Lower lobe of right lung (tissue), 2 donors: ENCODE data around the gene PCCA. TPM values are rescaled to one million over a fixed set of nuclear protein-coding genes. Genes with fewer than 3 reads are reported as not detected.

Experiments
- ATAC-seq, 2 donors: fragments of 200-7000 bp; cut with Tn5 transposase; one replicate each; pipeline ENCODE4 v1.9.1; 2020 to 2022; ENCODE audit warnings: mild to moderate bottlenecking in 2 of 2, moderate library complexity in 2 of 2
- DNase-seq: peaks from one replicate; pipeline ENCODE4 v3.0.0-alpha.2; 2020
- H3K27ac ChIP-seq: fragments of 200-600 bp; one replicate; pipeline ENCODE4 v1.8.0; 2022
- H3K27me3 ChIP-seq: fragments of 200-600 bp; one replicate; pipeline ENCODE4 v1.8.0; 2022; ENCODE audit warnings: low read depth
- H3K36me3 ChIP-seq: fragments of 200-600 bp; one replicate; pipeline ENCODE4 v1.8.0; 2022; ENCODE audit warnings: mild to moderate bottlenecking
- H3K4me1 ChIP-seq: fragments of 200-600 bp; one replicate; pipeline ENCODE4 v1.8.0; 2022
- H3K4me3 ChIP-seq: fragments of 200-600 bp; one replicate; pipeline ENCODE4 v1.8.0; 2022; ENCODE audit warnings: mild to moderate bottlenecking
- H3K9me3 ChIP-seq: fragments of 200-600 bp; one replicate; pipeline ENCODE4 v1.8.0; 2022
- intact Hi-C: fragments of 100-400 bp; cut with DNase I; formaldehyde crosslinking; loops from one replicate; pipeline ENCODE4 v1.11.0; 2022
- total RNA-seq: library from RNA; stranded (reverse); fragmentation: NEBNext Ultra II Directional; extraction: Animal tissue kit (Norgen Biotek cat#: 25700); gene quantifications from one replicate; pipeline ENCODE4 v1.2.1, GENCODE V29; 2021
- TF ChIP-seq, protein P1 (sequence below): fragments of 200-600 bp; IDR thresholded peaks from one replicate; pipeline ENCODE4 v1.8.0; 2022; ENCODE audit warnings: antibody characterized with exemption, mild to moderate bottlenecking
- donor health status: DM: no; HTN: yes; CAD: no; lungs with severe emphysema.

PCCA gene
- total RNA-seq, 1 donor from 2014 or later: 37.8 TPM

DNA sequence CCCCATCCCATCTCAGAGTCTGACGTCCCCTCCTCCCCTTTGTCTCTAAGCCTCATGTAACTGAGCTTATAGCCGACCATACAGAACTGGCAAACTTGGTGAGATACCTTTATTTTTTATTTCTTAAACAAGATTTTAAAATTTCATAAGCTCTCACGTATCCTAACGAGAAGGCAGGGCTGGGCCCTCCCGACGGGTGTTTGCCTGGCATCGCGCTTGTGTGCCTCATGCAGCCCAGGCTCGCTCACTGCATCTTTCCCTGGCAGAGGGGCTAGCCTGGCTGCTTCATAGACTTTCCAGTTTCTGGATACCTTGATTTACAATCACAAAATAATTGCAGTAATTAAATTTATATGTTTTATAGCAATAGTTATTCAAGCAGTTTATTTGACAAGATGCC lies 430.7 kb downstream of the PCCA start:
- ATAC-seq (no peak), DNase-seq (no peak)
- TF ChIP-seq, protein P1, sequence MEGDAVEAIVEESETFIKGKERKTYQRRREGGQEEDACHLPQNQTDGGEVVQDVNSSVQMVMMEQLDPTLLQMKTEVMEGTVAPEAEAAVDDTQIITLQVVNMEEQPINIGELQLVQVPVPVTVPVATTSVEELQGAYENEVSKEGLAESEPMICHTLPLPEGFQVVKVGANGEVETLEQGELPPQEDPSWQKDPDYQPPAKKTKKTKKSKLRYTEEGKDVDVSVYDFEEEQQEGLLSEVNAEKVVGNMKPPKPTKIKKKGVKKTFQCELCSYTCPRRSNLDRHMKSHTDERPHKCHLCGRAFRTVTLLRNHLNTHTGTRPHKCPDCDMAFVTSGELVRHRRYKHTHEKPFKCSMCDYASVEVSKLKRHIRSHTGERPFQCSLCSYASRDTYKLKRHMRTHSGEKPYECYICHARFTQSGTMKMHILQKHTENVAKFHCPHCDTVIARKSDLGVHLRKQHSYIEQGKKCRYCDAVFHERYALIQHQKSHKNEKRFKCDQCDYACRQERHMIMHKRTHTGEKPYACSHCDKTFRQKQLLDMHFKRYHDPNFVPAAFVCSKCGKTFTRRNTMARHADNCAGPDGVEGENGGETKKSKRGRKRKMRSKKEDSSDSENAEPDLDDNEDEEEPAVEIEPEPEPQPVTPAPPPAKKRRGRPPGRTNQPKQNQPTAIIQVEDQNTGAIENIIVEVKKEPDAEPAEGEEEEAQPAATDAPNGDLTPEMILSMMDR: no peak
- Histone ChIP-seq H3K9me3 (no peaks in the 10 kb centered on the region), H3K27ac (no peak overlapping the region), H3K4me3 (no peak overlapping the region), H3K4me1 (peaks cover under 1% of the 10 kb centered on the region), H3K27me3 (no peaks in the 10 kb centered on the region), H3K36me3 (peaks cover 18% of the 10 kb centered on the region)
- intact Hi-C loops: loop anchor here (10.0 kb wide), 1 partner anchor 865 kb away; no protein-coding TSS in a partner anchor

DNA sequence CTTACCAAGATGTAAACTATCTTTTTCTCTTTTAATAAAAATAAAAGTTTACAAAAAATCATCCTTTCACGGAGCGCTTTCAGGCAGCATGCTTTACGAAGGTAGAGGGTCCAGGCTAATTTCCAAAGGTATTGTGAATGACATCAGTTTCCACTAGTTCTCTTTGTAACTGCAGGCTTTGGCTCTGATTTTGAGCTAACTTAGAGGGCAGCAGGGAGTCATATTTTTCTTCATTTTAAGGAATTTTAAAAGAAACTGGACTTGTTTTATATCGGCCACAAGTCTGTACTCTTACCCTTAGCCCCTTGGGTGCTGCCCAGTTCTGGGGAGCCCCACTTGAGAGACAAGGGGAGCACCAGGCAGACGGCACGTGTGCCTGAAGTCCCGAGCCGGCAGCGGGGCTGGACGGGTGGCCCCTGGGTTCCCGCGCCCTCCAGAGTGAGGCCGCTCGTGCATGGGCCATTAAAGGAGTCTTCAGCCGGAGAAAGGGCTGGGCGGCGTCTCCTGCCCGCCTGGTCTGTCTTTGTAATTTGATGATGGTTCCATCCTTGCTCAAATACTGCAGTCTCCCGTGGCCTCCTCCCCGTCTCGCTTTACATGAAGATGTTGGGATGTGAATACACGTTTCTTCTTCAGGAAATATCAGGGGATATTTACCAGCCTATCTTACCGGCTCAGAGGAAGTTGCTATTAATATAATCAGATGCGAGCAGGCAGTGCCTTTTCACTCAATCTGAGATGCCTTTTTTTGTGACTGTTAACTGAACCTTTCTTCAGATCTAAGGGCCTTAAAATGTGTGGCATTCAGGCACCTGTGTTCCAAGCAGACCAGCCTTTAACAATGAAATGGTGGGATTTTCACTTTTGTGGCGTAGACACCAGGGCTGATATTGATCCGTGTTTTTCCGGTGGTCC lies 432.3 kb downstream of the PCCA start:
- intact Hi-C loops: no loop called here
- TF ChIP-seq, protein P1: no peak
- Histone ChIP-seq H3K36me3 (peaks cover 12% of the 10 kb centered on the region), H3K27me3 (no peaks in the 10 kb centered on the region), H3K4me1 (no peaks in the 10 kb centered on the region), H3K9me3 (no peaks in the 10 kb centered on the region), H3K27ac (no peak overlapping the region), H3K4me3 (no peak overlapping the region)
- no peak for ATAC-seq
- DNase-seq: no peak

DNA sequence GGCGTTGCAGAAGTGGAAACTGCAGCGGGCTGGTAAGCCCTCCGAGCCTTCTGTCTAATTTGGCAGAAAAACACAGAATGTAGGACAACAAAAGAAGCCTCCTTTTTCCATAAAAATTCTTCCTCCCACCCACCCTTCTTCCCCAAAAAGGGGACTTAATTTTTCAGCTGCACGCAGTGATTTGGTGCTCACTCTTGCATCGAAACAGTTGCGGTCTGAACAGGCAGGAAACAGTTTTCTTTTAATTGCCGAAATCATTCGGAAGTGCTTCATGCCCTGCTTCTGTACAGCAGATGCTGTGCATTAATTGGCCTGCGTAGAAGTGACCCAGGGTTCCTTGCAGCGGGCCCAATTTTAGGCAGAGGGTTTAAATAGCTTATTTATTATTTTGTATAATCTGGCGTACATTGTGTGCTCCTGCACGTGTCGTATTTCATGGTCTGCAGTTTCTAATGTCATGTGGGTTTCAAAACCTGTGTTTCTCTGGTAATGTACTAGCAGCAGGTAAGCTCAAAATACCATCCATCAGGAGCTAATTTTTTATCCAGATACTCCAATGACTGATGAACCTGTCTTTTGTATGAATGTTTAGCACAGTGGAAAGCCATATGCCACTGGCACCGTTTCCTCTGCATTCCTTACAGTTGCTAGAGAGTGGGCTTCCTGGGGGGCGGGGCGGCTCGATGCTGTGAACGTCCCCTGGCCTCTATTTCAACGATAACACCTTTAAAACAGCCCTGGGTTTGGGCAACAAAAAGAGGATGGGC lies 433.1 kb downstream of the PCCA start:
- intact Hi-C loops: no loop called here
- TF ChIP-seq, protein P1: no peak
- ATAC-seq (no peak), DNase-seq (no peak)
- Histone ChIP-seq H3K4me1 (no peaks in the 10 kb centered on the region), H3K36me3 (peaks cover 15% of the 10 kb centered on the region), H3K27me3 (no peaks in the 10 kb centered on the region), H3K27ac (no peak overlapping the region), H3K9me3 (no peaks in the 10 kb centered on the region), H3K4me3 (no peak overlapping the region)

DNA sequence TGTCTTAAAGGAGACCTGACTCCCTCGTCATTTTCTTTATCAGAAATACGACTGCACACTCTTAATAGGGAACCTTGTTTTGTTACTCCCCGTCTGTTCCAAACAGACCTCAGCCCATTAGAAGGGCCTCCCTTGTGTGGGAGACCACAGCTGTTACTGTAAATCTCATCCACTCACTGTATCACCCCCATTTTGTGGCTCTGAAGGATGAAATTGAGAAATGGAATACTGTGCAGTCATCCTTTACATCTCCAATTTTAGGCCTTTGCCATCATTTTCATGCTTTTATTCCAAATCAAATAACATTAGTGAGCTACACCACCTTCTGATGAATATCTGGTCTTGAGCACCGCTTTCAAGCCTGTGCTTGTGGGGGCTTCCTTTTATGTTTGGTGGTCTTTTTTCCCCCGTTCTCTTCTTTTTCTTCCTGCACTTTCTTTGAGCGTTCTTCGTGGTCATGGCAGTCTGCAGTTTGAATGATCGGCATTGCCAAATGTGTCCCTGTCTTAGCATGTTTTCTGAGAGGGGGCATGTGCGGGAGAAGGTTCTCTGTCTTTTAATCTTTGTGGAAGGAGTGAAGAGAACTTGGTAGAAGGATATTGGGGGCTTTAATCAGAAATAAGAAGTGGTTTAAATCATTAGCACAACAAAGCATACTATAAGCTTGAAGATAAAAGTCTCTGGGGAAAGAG lies 433.9 kb downstream of the PCCA start:
- intact Hi-C loops: no loop called here
- Histone ChIP-seq H3K4me1 (no peaks in the 10 kb centered on the region), H3K9me3 (no peaks in the 10 kb centered on the region), H3K27me3 (no peaks in the 10 kb centered on the region), H3K4me3 (no peak overlapping the region), H3K27ac (no peak overlapping the region), H3K36me3 (peaks cover 21% of the 10 kb centered on the region)
- DNase-seq (no peak), ATAC-seq (no peak)
- TF ChIP-seq, protein P1: no peak

DNA sequence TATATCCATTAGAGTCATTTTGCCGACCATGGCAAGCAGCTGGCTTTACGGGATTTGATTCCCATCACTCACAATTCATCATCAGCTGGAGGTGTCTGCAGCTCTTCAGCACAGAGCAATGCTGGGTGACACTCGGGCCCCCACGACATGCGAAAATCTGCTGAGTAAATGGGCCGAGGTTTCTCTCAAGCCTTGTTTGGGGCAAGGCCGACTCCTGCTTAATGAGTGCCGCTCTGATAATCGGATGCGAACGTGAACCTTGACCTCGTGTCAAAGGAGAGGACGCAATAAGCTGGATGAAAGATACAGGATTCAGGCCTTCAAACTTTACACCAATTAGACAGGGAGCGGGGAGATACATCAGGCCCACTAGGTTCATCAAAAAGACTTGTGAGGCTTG lies 434.5 kb downstream of the PCCA start:
- intact Hi-C loops: no loop called here

More for the DNA sequence above, 434.5 kb downstream of the PCCA start:
- Histone ChIP-seq H3K4me3 (no peak overlapping the region), H3K27ac (no peak overlapping the region), H3K36me3 (peaks cover 24% of the 10 kb centered on the region), H3K9me3 (no peaks in the 10 kb centered on the region), H3K27me3 (no peaks in the 10 kb centered on the region), H3K4me1 (no peaks in the 10 kb centered on the region)
- ATAC-seq (no peak), DNase-seq (no peak)
- TF ChIP-seq, protein P1: no peak
